Suprapubic skin (tissue), 4 donors: ENCODE data around the gene PPP1R3D. TPM values are rescaled to one million over a fixed set of nuclear protein-coding genes. Genes with fewer than 3 reads are reported as not detected.

Experiments
- DNase-seq, 2 donors: peaks; one replicate each; pipeline ENCODE4 v3.0.0-alpha.2; 2019; ENCODE audit warnings: low spot score in 2 of 2
- H3K27ac ChIP-seq: fragments of 200-600 bp; sonication (generic); one replicate; pipeline ENCODE4 v1.5.1; 2019
- H3K27me3 ChIP-seq: fragments of 200-600 bp; sonication (generic); one replicate; pipeline ENCODE4 v1.5.1; 2019
- H3K36me3 ChIP-seq: fragments of 200-600 bp; sonication (generic); one replicate; pipeline ENCODE4 v1.5.1; 2019
- H3K4me1 ChIP-seq: fragments of 200-600 bp; sonication (generic); one replicate; pipeline ENCODE4 v1.5.1; 2019
- H3K4me3 ChIP-seq: fragments of 200-600 bp; sonication (generic); one replicate; pipeline ENCODE4 v1.5.1; 2019; ENCODE audit warnings: mild to moderate bottlenecking
- H3K9me3 ChIP-seq: fragments of 200-600 bp; sonication (generic); one replicate; pipeline ENCODE4 v1.5.1; 2019
- EP300 ChIP-seq: sonication (generic); formaldehyde crosslinking; IDR thresholded peaks from one replicate; pipeline ENCODE4 v1.6.1; 2017; ENCODE audit warnings: antibody characterized with exemption
- POLR2A ChIP-seq, 2 donors: fragments of 450-650 bp; IDR thresholded peaks; one replicate each; pipeline ENCODE4 v1.6.1; 2017; ENCODE audit warnings: antibody characterized with exemption in 2 of 2, mild to moderate bottlenecking in 2 of 2, moderate library complexity in 2 of 2
- POLR2AphosphoS5 ChIP-seq, 3 donors: sonication (generic); formaldehyde crosslinking; IDR thresholded peaks; one replicate each; pipeline ENCODE4 v1.6.1; 2017; ENCODE audit warnings: antibody characterized with exemption in 3 of 3
- WGBS: methylation state at CpG from one replicate; pipeline ENCODE4 v1.1.5; 2018; 5-methylcytosine and 5-hydroxymethylcytosine counted together
- total RNA-seq, 4 donors: library from RNA; depleted of rRNA; stranded (reverse); fragments of >200 nt; gene quantifications; one replicate each; pipeline ENCODE4 v1.1.0, GENCODE V29; 2016
- TF ChIP-seq, protein P1 (sequence below), 2 donors: fragments of 200-600 bp in 1 of 2; fragments of 450-650 bp in 1 of 2; sonication (generic) in 1 of 2; IDR thresholded peaks; one replicate each; pipeline ENCODE4 v1.5.1; 2016 to 2019; ENCODE audit warnings: antibody characterized with exemption in 2 of 2, mild to moderate bottlenecking in 1 of 2, moderate library complexity in 1 of 2

PPP1R3D gene
- total RNA-seq, 4 donors from 2014 or later: 7.3 to 16.9 (median 12.8) TPM

DNA sequence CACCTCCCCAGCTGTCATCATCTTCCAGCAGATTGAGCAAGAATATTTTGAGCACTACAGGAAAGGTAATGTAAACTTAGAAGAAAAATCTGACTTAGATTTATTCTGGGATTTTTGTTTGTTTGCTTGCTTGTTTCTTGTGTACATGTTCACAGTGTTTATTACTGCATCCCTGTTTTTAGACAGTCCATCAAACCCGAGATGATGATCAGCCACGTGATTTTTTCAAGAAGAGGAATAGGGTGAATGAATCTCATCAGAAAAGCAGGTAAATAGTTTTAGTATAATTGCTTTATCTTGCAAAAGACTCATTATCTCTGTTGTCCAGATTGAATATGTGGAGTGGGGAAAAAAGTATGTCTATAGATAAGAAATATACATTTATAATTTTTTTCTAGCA lies 2.1 kb upstream of the PPP1R3D start:
- H3K27me3 ChIP-seq: no peaks in the 10 kb centered on the region
- H3K36me3 ChIP-seq: peaks cover 17% of the 10 kb centered on the region
- H3K4me3 ChIP-seq: peak overlapping the region; percentile 82
- no peak for DNase-seq
- TF ChIP-seq POLR2AphosphoS5 (IDR thresholded peaks at IDR 0.05): no peak
- no peak for TF ChIP-seq EP300
- TF ChIP-seq, protein P1, sequence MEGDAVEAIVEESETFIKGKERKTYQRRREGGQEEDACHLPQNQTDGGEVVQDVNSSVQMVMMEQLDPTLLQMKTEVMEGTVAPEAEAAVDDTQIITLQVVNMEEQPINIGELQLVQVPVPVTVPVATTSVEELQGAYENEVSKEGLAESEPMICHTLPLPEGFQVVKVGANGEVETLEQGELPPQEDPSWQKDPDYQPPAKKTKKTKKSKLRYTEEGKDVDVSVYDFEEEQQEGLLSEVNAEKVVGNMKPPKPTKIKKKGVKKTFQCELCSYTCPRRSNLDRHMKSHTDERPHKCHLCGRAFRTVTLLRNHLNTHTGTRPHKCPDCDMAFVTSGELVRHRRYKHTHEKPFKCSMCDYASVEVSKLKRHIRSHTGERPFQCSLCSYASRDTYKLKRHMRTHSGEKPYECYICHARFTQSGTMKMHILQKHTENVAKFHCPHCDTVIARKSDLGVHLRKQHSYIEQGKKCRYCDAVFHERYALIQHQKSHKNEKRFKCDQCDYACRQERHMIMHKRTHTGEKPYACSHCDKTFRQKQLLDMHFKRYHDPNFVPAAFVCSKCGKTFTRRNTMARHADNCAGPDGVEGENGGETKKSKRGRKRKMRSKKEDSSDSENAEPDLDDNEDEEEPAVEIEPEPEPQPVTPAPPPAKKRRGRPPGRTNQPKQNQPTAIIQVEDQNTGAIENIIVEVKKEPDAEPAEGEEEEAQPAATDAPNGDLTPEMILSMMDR (IDR thresholded peaks at IDR 0.05): no peak
- TF ChIP-seq POLR2A (IDR thresholded peaks at IDR 0.05): no peak
- H3K27ac ChIP-seq: peak overlapping the region; percentile 50
- H3K4me1 ChIP-seq: peaks cover 51% of the 10 kb centered on the region
- 72% methylated on average over 2 of the region's 2 CpGs for WGBS
- H3K9me3 ChIP-seq: no peaks in the 10 kb centered on the region

DNA sequence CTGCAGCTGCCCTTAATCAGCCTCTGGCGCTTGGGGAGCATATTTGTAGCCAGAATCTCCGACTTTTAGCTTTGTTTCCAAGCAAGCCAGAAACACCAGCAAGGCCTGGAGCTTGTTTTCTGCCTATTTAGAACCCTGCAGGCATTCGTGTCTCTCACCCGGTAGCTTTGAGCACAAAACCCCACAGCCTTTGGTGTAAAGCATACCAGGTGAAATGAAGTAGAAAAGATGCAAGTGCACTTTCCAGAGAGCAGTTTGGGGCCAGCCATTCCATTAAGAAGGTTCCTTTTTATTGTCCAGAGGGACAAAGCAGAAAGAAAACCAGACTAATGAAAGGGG lies 820 bp upstream of the PPP1R3D start:
- Histone ChIP-seq H3K27ac (peak overlapping the region; percentile 97), H3K4me1 (peaks cover 62% of the 10 kb centered on the region), H3K27me3 (no peaks in the 10 kb centered on the region), H3K36me3 (peaks cover 17% of the 10 kb centered on the region), H3K4me3 (peak overlapping the region; percentile 82), H3K9me3 (no peaks in the 10 kb centered on the region)
- no peak for DNase-seq
- 0% methylated on average over 4 of the region's 4 CpGs for whole genome bisulfite sequencing
- TF ChIP-seq EP300: no peak
- TF ChIP-seq POLR2AphosphoS5 (IDR thresholded peaks at IDR 0.05): no peak
- TF ChIP-seq POLR2A (IDR thresholded peaks at IDR 0.05): no peak
- TF ChIP-seq, protein P1 (IDR thresholded peaks at IDR 0.05): no peak

DNA sequence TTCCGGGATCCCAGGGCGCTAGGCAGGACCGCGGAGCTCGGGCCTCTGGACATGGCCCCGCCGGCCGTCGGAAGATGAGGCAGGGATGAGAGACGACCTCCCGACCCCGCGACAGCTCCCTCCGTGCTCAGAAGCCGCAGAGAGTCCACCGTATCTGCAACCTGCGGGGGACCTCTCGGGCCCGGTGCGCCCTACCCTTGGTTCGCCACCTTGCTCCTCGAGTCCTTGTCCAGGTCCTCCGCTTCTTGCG lies 301 bp downstream of the PPP1R3D start:
- H3K4me3 ChIP-seq: peak overlapping the region; percentile 82
- H3K9me3 ChIP-seq: no peaks in the 10 kb centered on the region
- 0% methylated on average over 15 of the region's 24 CpGs for WGBS
- no peaks in the 10 kb centered on the region for H3K27me3 ChIP-seq
- H3K36me3 ChIP-seq: peaks cover 12% of the 10 kb centered on the region
- peak in 1 of 2 donors; percentile 69 for DNase-seq
- H3K4me1 ChIP-seq: peaks cover 55% of the 10 kb centered on the region
- TF ChIP-seq POLR2A (IDR thresholded peaks at IDR 0.05) (no peak), POLR2AphosphoS5 (IDR thresholded peaks at IDR 0.05) (peak in 1 of 3 donors; percentile 5), EP300 (no peak)
- TF ChIP-seq, protein P1 (IDR thresholded peaks at IDR 0.05): no peak
- H3K27ac ChIP-seq: peak overlapping the region; percentile 97

DNA sequence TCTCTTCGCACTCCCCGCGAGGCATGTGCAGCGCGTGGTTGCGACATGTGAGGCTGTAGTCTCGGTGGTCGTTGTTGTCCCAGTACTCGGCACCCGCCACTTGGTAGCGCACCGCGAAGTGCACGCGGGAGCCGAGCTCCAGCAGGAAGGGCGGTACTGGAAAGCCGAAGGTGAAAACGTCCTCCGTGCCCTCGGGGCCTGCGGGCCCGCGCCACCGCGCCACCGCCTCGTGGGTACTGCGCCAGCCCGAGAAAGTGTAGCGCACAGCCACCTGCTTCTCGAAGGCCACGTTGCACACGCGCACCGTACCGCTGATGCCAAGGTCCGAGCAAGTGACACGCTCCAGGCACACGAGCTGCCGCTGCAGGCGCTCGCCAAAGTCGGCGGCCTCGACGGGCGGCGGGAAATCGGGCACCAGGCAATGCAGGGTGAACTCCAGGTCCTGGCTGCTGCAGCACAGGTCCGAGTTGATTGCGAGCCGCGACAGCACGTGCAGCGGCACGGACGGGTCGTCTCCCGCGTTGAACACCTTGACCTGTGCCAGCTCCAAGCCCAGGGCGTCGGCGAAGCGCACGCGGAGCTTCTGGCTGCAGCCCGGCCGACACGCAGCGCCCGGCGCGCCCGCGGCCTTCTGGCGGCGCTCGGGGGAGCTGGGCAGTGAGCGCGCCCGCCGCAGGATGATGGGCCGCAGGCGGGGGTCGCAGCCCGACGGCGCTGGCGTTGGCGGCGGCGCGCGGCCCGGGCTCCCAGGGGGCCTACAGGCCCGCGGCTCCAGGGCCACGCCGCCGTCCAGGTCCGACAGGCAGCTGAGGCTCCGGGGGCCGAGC lies 840 bp downstream of the PPP1R3D start:
- DNase-seq: peak in 1 of 2 donors; percentile 71
- peaks cover 6% of the 10 kb centered on the region for H3K36me3 ChIP-seq
- TF ChIP-seq POLR2A (IDR thresholded peaks at IDR 0.05) (no peak), POLR2AphosphoS5 (IDR thresholded peaks at IDR 0.05) (no peak), EP300 (no peak)
- TF ChIP-seq, protein P1 (IDR thresholded peaks at IDR 0.05): no peak
- peak overlapping the region; percentile 82 for H3K4me3 ChIP-seq
- H3K9me3 ChIP-seq: no peaks in the 10 kb centered on the region
- peaks cover 57% of the 10 kb centered on the region for H3K4me1 ChIP-seq
- WGBS: 66% methylated on average over 59 of the region's 104 CpGs
- no peaks in the 10 kb centered on the region for H3K27me3 ChIP-seq
- H3K27ac ChIP-seq: peak overlapping the region; percentile 97

DNA sequence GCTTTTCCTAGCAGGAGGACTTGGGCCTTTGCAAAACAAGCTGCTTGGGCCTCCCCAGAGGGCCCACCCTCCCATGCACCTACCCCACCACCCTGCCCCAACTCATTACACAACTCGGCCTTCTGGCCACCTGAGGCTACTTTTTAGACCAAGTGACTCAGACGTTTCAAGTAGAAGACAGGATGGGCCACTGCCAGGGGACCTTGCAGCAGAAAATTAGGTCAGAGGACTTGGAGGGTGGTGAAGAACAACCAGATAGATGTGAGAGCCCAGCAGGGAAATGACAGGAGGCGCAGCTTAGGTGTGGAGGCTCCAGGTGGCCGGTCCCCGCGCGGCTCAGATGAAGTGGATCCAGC lies 1.4 kb downstream of the PPP1R3D start:
- Histone ChIP-seq H3K36me3 (peaks cover under 1% of the 10 kb centered on the region), H3K4me1 (peaks cover 62% of the 10 kb centered on the region), H3K9me3 (no peaks in the 10 kb centered on the region), H3K4me3 (peak overlapping the region; percentile 82), H3K27ac (no peak overlapping the region), H3K27me3 (no peaks in the 10 kb centered on the region)
- peak in 1 of 2 donors; percentile 70 for DNase-seq
- WGBS: 76% methylated on average over 7 of the region's 7 CpGs
- TF ChIP-seq POLR2A (IDR thresholded peaks at IDR 0.05) (no peak), POLR2AphosphoS5 (IDR thresholded peaks at IDR 0.05) (no peak)
- TF ChIP-seq, protein P1 (IDR thresholded peaks at IDR 0.05): no peak
